Fibroblast of peridontal ligament (primary cell): Measurements from ENCODE around the gene NDUFS6.

ENCODE experiments used
- DNase-seq: peaks from one replicate; pipeline ENCODE4 v3.0.0-alpha.2; 2010; ENCODE audit errors: extremely low read depth

NDUFS6 gene

DNA sequence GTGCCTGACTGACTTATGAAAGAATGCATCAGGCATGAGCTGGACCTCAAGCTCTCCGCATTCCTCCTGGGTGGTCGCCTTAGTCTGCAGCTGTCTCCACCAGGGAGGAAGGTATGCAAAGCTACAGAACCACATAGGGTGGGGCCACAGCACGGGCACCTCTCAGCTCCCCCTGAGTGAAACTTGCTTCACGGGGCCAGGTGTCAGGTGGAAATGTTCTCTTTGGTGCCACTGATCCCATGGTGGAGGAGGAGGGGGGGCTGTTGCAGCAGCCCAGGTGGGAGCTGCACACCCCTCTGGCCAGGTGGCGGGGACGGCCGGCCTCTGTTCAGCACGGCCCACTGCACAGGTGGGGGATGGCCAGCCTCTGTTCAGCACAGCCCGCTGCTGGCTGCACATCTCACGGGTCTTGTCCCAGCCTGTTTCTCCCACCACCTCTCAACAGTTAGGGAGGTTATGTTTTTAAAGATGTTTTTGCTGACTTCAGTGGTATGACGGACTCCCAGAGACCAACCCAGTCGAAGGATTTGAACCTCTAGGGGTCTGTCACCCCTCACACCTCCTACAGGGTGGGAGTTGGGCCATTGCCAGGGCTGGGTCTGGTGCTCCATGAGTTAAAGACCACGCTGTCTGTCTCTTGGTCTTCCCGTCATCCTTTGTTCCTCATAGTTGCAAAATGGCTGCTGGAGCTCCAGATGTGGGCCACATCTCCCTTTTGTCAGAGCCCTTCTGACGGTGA is 35.9 kb upstream of the NDUFS6 start:
- peak; percentile 5 for DNase-seq

DNA sequence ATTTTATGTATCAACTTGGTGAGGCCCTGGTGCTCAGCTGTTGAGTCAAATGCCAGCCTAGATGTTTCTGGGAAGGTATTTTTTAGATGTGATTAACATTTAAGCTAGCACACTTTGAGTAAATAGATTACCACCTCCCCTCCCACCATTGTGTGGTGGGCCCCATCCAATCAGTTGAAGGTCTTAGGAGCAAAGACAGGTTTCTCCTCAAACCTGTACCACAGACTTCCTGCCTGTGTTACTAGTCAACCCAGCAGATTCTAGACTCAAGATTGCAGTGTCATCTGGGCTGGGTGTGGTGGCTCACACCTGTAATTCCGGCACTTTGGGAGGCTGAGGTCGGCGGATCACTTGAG is 35.3 kb upstream of the NDUFS6 start:
- no peak for DNase-seq

DNA sequence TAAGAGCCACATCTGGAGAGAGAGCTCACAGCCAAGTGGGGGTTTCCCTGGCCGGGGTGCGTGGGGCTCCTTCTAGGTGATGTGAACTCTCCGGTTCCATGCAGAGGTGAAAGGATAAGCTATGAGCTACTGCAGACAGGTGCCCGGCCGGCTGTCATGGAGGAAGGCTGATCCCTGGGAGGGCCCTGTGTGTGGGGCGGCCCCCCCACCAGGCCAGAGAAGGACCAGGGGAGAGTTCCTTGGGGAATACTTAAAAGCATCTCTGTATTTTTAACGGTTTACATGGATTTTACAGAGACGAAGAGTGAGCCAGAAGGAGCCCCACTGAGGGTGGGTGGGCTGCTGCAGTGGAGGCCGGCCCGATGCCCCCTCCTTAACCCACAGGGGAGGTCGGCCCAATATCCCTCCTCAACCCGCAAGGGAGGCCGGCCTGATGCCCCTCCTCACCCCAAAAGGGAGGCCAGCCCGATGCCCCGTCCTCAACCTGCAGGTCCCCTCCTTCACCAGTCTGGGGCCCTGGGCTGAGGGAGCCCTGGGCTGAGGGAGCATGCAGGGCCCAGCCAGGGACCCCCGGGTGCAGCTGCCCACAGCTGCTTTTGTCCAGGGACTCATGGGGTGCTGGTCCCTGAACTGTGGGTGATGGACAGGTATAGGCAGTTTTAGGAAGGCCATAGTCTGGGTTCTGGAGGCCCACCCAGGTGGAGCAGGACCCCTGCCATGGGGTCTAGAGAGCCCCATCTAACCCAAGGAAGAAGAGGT is 33.5 kb upstream of the NDUFS6 start:
- DNase-seq: no peak

DNA sequence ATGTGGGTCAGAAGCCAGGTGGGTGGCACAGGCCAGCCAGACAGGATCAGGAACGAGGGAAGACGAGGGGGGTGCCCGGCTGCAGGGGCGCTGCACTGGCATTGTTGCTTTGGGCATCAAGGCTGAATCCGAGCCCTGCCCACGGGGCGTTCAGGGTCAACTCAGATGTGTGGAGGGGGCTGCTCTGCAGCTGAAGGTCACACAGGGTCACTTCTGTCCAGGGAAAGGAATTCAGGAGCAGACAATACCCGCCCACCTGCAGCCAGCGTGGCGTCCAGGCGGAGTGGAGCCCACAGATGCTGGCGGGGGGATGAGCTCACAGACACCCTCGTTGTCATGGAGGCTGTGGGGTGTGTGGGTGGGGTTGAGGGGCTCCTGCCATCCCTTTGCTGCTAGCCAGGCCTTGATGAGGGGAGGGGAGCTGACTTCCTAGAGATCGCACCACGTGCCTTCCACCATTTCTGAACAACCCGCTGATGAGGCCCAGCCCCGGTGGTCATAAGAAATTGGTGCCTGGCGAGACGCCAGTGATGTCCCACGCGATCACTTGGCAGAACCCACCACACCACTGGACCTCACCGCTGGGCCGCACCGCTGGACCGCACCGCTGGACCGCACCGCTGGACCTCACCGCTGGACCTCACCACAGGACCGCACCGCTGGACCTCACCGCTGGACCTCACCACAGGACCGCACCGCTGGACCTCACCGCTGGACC is 32.8 kb upstream of the NDUFS6 start:
- DNase-seq: no peak

DNA sequence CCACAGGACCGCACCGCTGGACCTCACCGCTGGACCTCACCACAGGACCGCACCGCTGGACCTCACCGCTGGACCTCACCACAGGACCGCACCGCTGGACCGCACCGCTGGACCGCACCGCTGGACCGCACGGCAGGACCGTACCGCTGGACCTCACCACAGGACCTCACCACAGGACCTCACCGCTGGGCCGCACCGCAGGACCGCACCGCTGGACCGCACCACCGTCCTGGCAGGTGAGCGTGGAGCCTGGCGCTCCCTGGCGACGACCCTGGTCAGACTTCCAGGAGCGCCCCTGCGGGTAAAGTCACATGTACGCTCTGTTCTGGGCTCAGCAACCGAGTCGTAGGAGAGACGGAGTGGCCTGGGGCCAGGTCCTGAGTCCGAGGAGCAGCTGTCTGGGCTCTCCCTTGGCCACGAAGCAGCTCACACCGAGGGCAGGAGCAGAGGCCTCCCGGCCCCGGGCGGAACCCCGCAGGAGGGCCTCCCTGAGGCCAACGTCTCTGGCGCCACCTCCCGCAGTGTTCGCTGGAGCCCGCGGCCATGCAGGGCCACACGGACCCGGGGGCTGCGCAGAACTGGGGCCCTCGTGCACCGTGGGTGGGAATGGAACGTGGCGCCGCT is 32.1 kb upstream of the NDUFS6 start:
- DNase-seq: no peak

DNA sequence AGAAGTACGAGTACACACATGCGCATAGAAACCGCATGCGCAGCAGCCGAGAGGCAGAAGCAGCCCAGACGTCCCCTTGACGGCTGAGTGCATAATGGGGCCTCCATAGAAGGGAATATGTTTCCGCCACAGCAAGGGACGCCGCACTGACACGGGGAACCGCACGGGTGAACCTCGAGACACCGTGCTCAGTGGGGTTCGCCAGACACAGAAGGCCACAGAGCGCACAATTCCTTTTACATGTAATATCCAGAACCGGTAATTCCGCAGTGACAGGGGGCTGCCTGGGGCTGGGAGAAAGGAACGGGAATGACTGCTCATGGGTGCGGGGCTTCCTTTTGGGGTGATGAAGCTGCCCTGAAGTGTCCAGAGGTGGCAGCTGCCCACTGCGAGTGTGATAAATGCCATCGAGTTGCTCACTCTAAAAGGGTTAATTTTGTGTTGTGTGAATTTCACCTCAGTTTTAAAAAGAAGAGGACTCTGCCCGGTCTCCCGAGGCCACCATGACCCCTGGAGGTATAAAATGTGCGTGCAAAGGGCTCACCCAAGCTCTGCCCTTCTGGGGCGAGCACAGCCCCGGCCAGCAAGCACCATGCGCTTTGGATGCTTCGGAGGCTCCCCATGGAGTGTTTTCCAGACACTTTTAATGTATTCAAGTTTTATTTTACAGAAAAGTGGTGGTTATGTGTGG is 31.3 kb upstream of the NDUFS6 start:
- no peak for DNase-seq

DNA sequence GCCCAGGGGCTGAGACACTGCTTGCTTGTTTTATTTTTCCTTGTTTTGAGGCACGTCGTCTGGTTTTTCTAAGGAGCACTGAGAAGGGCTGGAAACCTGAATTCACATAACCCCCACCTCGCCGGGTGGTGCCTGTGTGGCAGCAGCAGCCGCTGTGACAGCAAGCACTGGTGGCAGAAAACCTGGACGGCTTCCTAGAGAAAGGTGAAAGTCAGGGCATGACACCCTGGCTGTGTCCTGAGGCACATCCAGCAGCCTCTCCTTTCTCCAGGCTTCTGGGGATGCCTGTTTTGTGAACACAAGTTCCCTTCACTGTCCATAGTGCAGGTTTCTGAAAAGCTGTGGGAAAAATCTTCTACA is 30.8 kb upstream of the NDUFS6 start:
- DNase-seq: no peak

DNA sequence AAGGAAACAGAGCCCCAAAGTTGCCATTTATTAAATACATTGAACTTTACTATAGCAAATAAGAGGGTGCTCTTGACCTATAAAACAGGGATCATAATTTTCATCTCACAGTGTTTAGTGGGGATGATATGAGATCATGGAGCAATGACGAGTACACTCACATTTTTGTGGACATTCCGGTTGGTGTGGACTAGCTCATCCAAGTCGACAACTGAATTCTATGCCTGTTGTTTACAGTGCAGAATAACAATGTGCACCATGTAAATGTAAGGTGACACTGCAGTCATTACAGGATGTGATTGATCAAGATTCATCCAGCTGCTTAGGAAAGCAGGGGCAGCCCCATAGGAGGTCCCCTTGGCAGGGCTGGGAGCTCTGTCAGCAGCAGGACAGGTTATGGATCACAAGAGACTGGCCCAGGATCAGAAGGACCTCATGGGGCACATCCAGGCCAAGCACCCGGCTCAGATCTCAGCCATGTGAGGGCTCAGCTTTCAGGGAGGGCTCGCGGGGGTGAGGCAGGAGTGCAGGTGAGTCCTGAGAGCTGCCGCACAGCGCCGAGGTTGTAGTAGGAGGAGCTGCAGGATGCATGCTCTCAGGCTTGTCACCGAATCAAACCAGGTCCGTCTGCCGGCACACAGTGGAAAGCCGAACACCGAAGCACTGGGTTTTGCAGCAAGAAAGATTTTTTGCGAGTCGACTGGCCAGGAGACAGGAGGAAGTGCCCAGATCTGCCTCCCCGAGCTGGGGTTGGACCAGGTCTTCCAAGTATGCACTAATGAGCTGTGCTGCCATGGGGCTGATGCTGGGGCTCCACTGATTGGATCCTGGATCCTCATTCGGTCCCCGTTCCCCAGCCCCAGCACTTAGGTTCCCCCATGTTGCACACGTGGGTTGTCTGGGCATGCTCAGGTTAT is 29.8 kb upstream of the NDUFS6 start:
- no peak for DNase-seq

DNA sequence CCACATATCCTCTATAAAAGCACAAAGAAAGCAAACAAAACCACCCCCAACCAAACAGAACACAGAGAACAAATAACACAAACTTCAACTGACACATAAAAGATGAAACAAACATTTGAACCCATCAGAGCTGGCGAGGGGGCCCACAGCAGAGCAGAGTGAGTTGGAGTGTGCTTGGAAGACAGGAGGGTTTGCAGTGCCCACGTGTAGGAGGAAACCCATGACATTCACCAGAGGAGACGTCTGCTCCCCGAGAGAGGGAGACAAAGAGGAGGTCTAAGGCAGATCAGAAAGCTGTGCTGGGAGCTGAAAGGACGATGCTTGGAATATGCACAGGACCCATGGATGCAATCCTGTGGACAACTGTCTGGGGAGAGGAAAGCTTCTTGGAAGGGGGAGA is 28.6 kb upstream of the NDUFS6 start:
- DNase-seq: peak; percentile 34

DNA sequence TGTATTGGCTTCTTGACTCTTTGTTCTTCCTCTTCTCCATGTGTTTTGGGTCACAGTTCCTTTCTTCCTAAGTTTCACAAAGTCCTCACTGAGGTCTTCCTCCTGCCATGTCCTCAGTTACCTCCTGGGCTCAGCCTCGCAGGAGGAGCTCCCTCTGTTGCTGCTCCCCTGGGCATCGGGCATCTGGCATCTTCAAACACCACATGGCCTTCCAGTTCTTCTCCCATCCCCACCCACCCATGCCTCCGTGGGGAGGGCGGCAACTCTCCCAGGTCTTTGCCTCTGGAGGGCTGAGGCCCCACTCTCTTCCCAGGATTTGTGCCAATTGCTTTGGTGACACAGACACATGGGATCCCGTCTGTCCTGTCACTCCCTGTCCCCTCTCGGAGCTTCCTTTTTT is 24.4 kb upstream of the NDUFS6 start:
- no peak for DNase-seq

DNA sequence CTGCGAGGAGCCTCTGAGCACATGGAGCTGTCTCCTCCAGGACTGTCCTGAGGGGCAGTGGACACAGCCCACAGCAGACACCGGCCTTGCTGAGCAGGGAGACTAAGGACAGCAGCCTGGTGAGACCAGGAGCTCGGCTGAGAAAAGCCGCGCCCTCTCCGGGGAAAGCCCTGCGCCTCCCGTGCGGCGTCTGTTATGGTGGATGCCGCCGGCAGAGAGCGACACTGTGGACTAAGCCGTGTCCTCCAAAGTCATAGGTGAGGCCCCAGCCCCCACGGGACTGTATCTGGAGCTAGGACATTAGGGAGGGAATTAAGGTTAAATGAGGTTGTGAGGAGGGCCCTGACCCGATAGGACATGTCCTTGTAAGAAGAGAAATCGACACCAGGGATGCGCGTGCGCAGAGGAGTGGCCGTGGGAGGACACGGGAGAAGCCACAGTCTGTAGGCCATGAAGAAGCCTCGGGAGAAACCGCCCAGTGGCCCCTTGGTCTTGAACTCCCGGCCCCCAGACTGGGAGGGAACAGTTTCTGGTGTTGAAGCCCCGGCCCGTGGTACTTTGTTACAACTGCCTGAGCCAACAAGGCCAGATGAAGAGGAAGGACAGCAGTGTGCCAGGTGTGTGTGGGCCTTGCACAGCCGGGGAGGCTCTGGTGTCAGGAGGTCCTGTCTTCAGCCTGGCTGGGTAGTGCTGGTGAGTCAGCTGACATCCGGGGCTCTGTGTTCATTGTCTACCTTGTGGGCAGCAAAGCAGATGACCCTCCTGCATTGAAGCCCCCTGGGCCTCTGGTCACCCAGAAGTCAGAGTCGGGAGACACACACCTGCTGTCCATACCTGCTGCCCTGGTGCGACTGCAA is 23.7 kb upstream of the NDUFS6 start:
- DNase-seq: no peak

DNA sequence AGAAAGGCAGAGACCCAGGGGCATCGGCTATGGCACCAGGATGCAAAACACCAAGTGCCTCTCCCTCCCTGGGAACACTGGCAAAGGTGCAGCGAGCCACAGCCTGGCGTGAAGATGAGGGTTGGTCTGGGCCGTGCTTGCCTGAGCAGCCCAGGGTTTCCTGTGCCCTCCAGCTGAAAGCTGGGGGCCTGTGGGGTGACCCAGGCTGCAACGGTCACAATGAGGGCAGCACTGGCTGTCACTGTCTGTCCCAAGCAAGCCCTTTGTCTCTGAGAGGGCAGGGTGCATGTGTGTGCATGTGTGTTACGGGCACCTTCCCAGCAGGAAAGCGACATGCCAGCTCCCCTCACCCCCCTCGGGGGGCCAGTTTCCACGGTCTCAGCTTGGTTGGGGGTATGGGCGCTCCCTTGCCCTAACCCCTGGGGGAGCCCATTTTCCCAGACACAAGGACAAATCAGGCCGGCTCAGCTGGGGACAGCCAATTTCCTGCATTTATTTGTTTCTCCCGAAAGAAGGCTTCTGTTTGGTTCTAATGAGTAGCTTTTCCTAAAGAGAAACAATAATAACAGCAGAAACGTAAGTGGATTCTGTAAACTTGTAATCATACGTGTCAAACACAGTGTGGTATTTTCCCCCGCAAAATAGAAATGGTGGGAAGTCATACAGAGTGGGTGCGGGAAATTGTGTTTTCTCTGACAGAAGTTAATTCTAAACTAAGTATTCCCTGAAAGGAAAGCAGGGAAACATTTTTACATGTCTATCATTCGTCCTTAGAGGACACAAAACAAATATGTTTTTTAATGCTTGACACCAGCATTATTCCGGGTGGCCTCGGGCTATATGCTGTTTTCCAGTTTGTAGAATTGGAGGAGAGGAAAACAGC is 22.8 kb upstream of the NDUFS6 start:
- no peak for DNase-seq

DNA sequence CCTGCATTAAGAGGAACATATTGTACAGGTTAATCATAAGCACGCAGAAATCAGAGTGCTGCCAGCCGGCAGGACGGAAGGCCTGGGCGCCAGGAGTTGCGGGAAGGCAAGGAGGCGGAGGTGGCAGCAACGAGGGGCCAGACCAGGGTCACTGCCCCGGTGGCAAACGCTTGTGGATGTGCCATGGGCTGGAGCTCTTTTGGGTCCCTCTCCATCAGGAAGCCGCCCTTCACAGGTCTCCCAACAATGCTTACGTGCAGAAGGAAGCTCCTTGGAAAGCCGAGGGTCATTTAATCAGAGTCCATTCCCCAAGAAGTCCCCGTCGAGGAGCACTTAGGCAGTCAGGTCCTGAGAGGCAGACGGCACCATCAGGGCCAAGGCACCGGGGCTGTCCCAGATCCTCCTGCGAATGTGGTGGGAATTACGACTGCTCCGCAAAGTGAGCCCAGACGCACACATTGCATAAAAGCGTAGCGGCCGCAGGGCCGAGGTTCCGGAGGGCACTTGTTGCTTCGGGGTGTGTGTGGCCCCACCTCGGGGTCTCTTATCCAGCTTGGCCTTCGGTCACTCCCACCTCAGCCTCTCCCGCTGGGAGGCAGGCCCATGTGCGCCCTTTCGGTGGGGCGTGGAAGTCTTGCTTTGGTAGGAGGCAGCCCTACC is 22.1 kb upstream of the NDUFS6 start:
- DNase-seq: no peak

DNA sequence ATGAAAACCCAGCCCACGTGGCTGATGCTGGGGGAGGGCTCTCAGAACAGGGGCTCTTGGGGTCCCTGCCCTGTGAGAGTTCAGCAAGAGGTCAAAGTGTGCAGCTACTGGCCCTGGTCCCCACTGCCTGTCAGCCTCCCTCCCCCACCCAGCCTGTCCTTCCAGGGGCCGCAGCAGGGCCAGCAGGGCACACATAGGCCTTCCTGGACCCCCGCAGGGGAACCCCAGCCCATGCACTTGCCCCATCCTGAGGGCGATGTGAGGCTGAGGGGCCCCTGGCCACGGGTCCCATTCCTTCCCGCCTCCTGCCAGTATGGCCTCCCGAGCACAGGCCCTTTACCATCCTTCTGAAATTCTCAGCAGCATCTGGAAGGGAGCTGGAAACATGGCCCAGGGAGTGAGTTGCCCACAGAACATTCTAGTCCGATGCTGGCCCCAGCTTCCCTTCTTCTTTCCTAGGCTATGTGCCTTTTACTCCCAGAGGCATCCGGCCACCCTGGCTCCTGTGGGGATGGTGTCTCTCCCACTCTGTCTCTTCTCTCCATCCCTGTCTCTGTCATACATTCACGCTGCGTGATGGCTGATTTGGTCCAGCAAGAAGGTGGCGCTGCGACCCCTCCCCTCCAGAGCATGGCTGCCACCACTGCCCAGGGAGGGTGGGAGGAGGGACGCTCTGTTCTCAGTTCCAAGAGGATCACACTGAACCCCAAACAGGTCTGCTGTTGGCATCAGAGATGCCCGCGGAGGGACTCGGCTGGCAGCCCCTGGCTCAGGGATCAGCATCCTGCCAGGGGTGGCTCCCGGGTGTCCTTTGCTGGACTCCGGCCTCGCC is 21.2 kb upstream of the NDUFS6 start:
- no peak for DNase-seq

DNA sequence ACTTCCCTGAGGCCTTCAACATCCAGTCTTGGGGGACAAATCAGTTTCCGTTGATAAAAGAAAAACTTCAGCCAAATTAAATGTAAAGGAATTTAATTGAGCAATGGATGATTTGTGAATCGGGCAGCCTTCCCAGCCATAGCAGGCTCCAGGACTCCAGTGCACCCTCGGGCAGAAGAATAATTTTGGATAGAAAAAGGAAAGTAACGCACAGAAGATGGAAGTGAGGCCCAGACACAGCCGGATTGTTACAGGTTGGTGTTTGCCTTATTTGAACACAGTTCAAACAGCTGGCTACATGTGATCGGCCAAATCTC is 20.6 kb upstream of the NDUFS6 start:
- DNase-seq: no peak

DNA sequence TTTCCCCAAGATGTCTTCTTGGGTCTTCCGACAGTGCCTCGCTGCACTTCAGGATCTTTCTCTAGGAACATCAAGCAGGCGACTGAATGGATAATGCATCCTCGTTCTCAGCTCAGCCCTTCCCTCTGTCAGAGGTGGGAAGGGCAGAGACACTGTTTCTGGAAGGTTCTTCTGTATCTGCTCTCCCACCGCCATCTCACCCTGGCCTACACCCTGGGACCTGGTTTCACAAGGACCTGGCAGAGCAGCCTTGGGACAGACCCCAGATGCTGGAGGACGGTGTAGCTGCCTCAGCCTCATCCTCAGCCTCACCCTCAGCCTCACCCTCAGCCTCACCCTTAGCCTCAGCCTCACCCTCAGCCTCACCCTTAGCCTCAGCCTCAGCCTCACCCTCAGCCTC is 20.1 kb upstream of the NDUFS6 start:
- no peak for DNase-seq

DNA sequence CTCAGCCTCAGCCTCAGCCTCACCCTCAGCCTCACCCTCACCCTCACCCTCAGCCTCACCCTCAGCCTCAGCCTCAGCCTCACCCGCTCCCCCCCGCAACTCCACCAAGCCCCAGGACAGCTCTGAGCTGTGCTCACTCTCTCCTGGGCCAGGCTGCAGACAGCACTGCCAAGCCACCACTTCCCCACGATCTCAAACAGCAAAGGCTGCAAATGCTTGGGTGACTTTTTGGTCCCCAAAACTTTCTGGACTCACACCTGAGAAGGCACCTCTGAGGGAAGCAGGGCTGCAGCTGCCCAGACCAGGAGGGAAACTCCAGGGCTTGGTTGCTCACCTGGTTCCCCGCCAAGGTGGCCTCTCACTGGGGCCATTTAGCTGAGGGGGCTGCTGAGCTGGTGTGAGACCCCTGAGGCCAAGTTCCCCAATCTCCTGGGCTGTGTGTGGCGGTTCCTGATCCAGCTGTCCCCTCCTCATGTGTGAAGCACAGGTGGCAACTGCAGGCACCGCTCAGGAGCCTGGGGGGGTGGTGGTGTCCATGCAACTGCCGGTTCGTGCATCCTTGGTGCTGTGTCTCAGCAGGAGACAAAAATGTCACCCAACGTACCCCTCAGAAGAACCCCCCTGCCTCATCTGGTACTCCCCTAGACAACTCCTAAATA is 19.4 kb upstream of the NDUFS6 start:
- no peak for DNase-seq
